ENCODE measurements around the gene TAOK1. TPM values are rescaled to one million over a fixed set of nuclear protein-coding genes. Genes with fewer than 3 reads are reported as not detected.

Gene TAOK1
- total RNA-seq, 4 donors from 2014 or later, result 24.6 to 102 (median 64.9) TPM

DNA sequence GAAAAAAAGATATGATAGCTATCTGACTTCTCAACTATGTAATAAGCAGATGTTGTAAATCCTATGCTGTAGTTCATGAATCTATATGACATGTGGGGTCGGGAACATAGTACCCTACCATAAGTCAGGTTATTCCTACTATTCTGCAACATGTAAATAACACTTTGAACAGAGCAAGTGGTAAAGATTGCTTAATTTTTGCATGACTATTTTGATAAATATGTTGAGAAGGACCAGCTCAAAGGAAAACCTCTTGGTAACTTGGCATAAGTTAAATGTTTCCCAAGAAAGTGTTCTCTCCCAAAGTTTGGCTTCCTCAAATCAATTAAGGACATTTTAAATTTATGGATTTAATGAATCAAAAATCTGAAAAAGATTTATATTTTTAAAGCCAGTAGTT is 114.5 kb downstream of the TAOK1 start:
- TF ChIP-seq POLR2A (IDR thresholded peaks at IDR 0.05), result no peak
- Histone ChIP-seq H3K27ac (no peak overlapping the region), H3K9me3 (no peaks in the 10 kb centered on the region), H3K4me1 (no peaks in the 10 kb centered on the region), H3K27me3 (no peaks in the 10 kb centered on the region), H3K36me3 (no peaks in the 10 kb centered on the region), H3K4me3 (no peak overlapping the region)
- no peak for DNase-seq
- intact Hi-C loops (cut with DNase I; ENCODE audit: low total_unique reads), result no loop called here

DNA sequence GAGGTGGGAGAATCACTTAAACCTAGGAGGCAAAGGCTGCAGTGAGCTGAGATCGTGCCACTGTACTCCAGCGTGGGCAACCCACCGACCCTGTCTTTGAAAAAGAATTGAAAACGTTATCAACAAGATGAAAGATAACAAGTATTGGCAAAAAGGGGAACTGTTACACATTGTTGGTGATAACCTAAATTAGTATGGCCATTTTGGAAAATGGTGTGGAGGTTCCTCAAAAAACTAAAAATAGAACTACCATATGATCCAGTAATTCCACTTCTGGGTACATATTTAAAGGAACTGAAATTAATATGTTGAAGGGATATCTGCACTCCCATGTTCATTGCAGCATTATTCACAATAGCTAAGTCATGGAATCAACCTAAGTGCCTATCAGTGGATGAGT is 115.7 kb downstream of the TAOK1 start:
- intact Hi-C loops (cut with DNase I; ENCODE audit: low total_unique reads), result no loop called here
- H3K4me3 ChIP-seq, result no peak overlapping the region
- no peak for TF ChIP-seq POLR2A (IDR thresholded peaks at IDR 0.05)
- TF ChIP-seq, protein P1, sequence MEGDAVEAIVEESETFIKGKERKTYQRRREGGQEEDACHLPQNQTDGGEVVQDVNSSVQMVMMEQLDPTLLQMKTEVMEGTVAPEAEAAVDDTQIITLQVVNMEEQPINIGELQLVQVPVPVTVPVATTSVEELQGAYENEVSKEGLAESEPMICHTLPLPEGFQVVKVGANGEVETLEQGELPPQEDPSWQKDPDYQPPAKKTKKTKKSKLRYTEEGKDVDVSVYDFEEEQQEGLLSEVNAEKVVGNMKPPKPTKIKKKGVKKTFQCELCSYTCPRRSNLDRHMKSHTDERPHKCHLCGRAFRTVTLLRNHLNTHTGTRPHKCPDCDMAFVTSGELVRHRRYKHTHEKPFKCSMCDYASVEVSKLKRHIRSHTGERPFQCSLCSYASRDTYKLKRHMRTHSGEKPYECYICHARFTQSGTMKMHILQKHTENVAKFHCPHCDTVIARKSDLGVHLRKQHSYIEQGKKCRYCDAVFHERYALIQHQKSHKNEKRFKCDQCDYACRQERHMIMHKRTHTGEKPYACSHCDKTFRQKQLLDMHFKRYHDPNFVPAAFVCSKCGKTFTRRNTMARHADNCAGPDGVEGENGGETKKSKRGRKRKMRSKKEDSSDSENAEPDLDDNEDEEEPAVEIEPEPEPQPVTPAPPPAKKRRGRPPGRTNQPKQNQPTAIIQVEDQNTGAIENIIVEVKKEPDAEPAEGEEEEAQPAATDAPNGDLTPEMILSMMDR (IDR thresholded peaks at IDR 0.05), result no peak
- H3K27ac ChIP-seq, result no peak overlapping the region
- H3K4me1 ChIP-seq, result no peaks in the 10 kb centered on the region
- no peaks in the 10 kb centered on the region for H3K9me3 ChIP-seq
- no peaks in the 10 kb centered on the region for H3K36me3 ChIP-seq
- no peaks in the 10 kb centered on the region for H3K27me3 ChIP-seq
- no peak for DNase-seq

DNA sequence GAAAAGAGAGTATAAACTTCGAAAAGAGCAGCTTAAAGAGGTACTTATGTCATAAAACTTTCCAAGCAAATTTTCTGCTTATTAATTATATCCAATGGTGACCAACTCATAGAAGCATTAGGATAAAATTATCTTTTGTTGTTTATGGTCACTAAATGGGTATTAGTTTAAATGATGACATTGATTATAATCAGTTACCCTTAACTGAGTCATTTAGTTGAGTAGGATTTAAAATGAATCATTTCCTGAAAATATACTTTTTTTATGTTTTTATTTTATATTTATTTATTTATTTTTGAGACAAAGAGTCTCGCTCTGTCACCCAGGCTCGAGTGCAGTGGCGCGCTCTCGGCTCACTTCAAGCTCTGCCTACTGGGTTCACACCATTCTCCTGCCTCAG is 120.8 kb downstream of the TAOK1 start:
- intact Hi-C loops (cut with DNase I; ENCODE audit: low total_unique reads), result no loop called here

DNA sequence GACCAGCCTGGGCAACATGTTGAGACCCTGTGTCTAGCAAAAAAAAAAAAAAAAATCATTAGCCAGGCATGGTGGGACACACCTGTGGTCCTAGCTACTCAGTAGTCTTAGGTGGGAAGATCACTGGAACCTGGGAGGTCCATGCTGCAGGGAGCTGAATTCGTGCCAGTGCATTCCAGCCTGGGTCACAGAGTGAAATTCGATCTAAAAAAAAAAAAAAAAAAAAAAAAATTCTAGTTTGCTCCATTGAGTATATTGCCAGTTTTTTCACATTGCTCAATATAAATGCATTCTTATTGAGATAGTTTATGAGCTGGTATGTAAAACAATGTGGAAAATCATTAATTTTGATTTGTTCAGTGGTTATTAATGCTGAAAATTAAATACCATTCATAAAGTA is 124.6 kb downstream of the TAOK1 start:
- Histone ChIP-seq H3K4me3 (no peak overlapping the region), H3K27ac (no peak overlapping the region), H3K4me1 (no peaks in the 10 kb centered on the region), H3K9me3 (no peaks in the 10 kb centered on the region), H3K36me3 (no peaks in the 10 kb centered on the region), H3K27me3 (no peaks in the 10 kb centered on the region)
- intact Hi-C loops (cut with DNase I; ENCODE audit: low total_unique reads), result no loop called here
- TF ChIP-seq, protein P1 (IDR thresholded peaks at IDR 0.05), result no peak
- no peak for TF ChIP-seq POLR2A (IDR thresholded peaks at IDR 0.05)
- DNase-seq, result no peak

More for the DNA sequence above, 120.8 kb downstream of the TAOK1 start:
- Histone ChIP-seq H3K27me3 (no peaks in the 10 kb centered on the region), H3K4me1 (no peaks in the 10 kb centered on the region), H3K4me3 (no peak overlapping the region), H3K9me3 (no peaks in the 10 kb centered on the region), H3K36me3 (no peaks in the 10 kb centered on the region), H3K27ac (no peak overlapping the region)
- TF ChIP-seq, protein P1 (IDR thresholded peaks at IDR 0.05), result no peak
- TF ChIP-seq POLR2A (IDR thresholded peaks at IDR 0.05), result no peak
- no peak for DNase-seq

DNA sequence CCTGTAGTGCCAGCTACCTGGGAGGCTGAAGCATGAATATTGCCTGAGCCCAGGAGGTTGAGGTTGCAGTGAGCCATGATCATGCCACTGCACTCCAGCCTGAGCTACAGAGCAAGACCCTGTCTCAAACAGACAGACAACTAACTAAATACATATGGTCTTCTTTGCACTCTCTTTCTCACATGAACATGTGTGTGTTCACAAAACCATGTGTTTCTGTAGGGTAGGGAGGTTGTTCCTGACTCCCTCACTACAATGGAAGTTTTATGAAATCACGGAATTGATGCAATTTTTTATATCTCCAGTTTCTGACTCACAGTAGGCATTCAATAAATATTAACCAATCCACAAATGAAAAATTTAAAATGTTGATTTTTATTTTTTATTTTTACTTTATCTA is 128.2 kb downstream of the TAOK1 start:
- intact Hi-C loops (cut with DNase I; ENCODE audit: low total_unique reads), result no loop called here
- Histone ChIP-seq H3K36me3 (no peaks in the 10 kb centered on the region), H3K27ac (no peak overlapping the region), H3K4me3 (no peak overlapping the region), H3K9me3 (no peaks in the 10 kb centered on the region), H3K4me1 (no peaks in the 10 kb centered on the region), H3K27me3 (no peaks in the 10 kb centered on the region)
- TF ChIP-seq, protein P1 (IDR thresholded peaks at IDR 0.05), result no peak
- TF ChIP-seq POLR2A (IDR thresholded peaks at IDR 0.05), result no peak
- no peak for DNase-seq

DNA sequence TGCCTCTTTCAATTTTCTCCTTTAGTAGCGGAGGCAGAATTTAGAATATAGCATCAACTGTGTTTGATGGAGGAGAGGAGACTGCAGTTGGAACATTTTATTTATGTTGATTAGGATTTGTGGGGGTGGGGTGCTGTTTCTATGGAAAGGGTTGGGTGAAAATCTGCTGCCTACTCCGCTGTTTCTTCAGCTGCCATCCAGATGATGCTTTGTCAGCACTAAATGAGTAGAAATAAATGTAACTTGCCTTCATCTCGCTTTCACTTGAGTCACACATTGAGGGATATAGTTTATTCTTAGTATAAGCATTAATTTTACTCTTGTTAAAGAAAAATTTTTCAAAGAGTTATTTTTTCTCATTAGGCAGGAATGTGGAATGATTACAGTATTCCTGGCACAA is 134.5 kb downstream of the TAOK1 start:
- TF ChIP-seq POLR2A (IDR thresholded peaks at IDR 0.05), result no peak
- TF ChIP-seq, protein P1 (IDR thresholded peaks at IDR 0.05), result no peak
- Histone ChIP-seq H3K27me3 (no peaks in the 10 kb centered on the region), H3K4me1 (no peaks in the 10 kb centered on the region), H3K9me3 (no peaks in the 10 kb centered on the region), H3K4me3 (no peak overlapping the region), H3K36me3 (no peaks in the 10 kb centered on the region), H3K27ac (no peak overlapping the region)
- intact Hi-C loops (cut with DNase I; ENCODE audit: low total_unique reads), result no loop called here
- DNase-seq, result no peak

All from uterus (tissue), 4 donors.